ENCODE data around the gene C1orf141.

DNA sequence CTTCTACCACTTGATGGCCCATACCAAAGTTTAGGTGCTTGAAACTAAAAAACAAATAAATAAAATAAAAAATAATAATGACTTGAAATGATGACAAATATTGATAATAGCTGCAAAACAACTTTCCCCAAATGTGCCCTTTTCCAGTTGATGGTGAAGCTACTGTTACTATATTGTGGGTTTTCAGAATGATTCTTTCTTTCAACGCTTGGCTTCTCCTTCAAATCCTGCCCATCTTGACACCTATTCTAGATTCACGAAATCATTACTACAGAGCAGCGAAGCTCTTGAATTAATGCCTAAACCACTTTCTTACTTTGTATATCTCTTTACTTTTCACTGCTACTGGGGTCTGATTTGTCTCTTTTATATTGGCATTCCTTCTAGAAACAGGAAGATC is 9.2 kb upstream of the C1orf141 start:
- TF ChIP-seq, protein P1, sequence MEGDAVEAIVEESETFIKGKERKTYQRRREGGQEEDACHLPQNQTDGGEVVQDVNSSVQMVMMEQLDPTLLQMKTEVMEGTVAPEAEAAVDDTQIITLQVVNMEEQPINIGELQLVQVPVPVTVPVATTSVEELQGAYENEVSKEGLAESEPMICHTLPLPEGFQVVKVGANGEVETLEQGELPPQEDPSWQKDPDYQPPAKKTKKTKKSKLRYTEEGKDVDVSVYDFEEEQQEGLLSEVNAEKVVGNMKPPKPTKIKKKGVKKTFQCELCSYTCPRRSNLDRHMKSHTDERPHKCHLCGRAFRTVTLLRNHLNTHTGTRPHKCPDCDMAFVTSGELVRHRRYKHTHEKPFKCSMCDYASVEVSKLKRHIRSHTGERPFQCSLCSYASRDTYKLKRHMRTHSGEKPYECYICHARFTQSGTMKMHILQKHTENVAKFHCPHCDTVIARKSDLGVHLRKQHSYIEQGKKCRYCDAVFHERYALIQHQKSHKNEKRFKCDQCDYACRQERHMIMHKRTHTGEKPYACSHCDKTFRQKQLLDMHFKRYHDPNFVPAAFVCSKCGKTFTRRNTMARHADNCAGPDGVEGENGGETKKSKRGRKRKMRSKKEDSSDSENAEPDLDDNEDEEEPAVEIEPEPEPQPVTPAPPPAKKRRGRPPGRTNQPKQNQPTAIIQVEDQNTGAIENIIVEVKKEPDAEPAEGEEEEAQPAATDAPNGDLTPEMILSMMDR (IDR thresholded peaks at IDR 0.05) = no peak
- no peak for TF ChIP-seq JUN (CRISPR knock-in tag; IDR thresholded peaks at IDR 0.05)
- TF ChIP-seq, protein P2, sequence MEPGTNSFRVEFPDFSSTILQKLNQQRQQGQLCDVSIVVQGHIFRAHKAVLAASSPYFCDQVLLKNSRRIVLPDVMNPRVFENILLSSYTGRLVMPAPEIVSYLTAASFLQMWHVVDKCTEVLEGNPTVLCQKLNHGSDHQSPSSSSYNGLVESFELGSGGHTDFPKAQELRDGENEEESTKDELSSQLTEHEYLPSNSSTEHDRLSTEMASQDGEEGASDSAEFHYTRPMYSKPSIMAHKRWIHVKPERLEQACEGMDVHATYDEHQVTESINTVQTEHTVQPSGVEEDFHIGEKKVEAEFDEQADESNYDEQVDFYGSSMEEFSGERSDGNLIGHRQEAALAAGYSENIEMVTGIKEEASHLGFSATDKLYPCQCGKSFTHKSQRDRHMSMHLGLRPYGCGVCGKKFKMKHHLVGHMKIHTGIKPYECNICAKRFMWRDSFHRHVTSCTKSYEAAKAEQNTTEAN (CRISPR knock-in tag; IDR thresholded peaks at IDR 0.05) = no peak
- TF ChIP-seq SP1 (CRISPR knock-in tag; conservative IDR thresholded peaks at IDR 0.05) = no peak
- TF ChIP-seq ZNF396 (CRISPR knock-in tag; IDR thresholded peaks at IDR 0.05; ENCODE audit: borderline replicate concordance) = no peak
